GM23338 (cell line): ENCODE measurements around the gene NFE2L3. TPM values are rescaled to one million over a fixed set of nuclear protein-coding genes. Genes with fewer than 3 reads are reported as not detected.
"Not testable (repeated sequence)": the region's sequence is repeated elsewhere in the genome, so short reads cannot be mapped to it uniquely, and the experiment has no call there.

ENCODE experiments used
- ATAC-seq: fragments of 200-7000 bp; cut with Tn5 transposase; 3 replicates; pipeline ENCODE4 v1.9.1; 2020
- DNase-seq: peaks from one replicate; pipeline ENCODE4 v3.0.0-alpha.2; 2015; ENCODE audit warnings: low spot score
- H2AFZ ChIP-seq: fragments of 200-600 bp; sonication (generic); 2 replicates; pipeline ENCODE4 v1.8.0; 2016; ENCODE audit warnings: antibody characterized with exemption, mild to moderate bottlenecking, moderate library complexity
- H3F3A ChIP-seq: fragments of 200-600 bp; sonication (generic); replicated peaks from 2 replicates; pipeline ENCODE4 v1.8.0; 2017; ENCODE audit warnings: antibody characterized with exemption, mixed run types, low read depth
- H3K27ac ChIP-seq: fragments of 200-600 bp; sonication (generic); 2 replicates; pipeline ENCODE4 v1.6.1; 2016; ENCODE audit warnings: low read depth
- H3K27me3 ChIP-seq: fragments of 200-600 bp; sonication (generic); 2 replicates; pipeline ENCODE4 v1.8.0; 2016; ENCODE audit warnings: mild to moderate bottlenecking, mixed run types, moderate library complexity; ENCODE audit not compliant: insufficient read depth
- H3K36me3 ChIP-seq: fragments of 200-600 bp; sonication (generic); 2 replicates; pipeline ENCODE4 v1.8.0; 2016; ENCODE audit warnings: mild to moderate bottlenecking; ENCODE audit not compliant: insufficient read depth
- H3K4me1 ChIP-seq: fragments of 200-600 bp; sonication (generic); 2 replicates; pipeline ENCODE4 v1.8.0; 2016; ENCODE audit warnings: mild to moderate bottlenecking, moderate library complexity; ENCODE audit not compliant: insufficient read depth
- H3K4me2 ChIP-seq: fragments of 200-600 bp; sonication (generic); 2 replicates; pipeline ENCODE4 v1.7.1; 2017; ENCODE audit warnings: mixed run types
- H3K4me3 ChIP-seq: fragments of 200-600 bp; sonication (generic); 2 replicates; pipeline ENCODE4 v1.6.1; 2016; ENCODE audit warnings: mixed run types
- H3K79me2 ChIP-seq: fragments of 200-600 bp; sonication (generic); replicated peaks from 2 replicates; pipeline ENCODE4 v1.8.0; 2017; ENCODE audit warnings: mild to moderate bottlenecking; ENCODE audit not compliant: insufficient read depth
- H3K9me2 ChIP-seq: fragments of 200-600 bp; sonication (generic); 2 replicates; pipeline ENCODE4 v1.8.0; 2017; ENCODE audit not compliant: insufficient read depth
- H4K20me1 ChIP-seq: fragments of 200-600 bp; sonication (generic); replicated peaks from 2 replicates; pipeline ENCODE4 v1.8.0; 2017; ENCODE audit warnings: mild to moderate bottlenecking; ENCODE audit not compliant: insufficient read depth
- H3K27ac Mint-ChIP-seq: 2 replicates; pipeline ENCODE4 v1.8.0; 2020; ENCODE audit warnings: inconsistent platforms, mild to moderate bottlenecking, moderate library complexity, mixed read lengths
- H3K27me3 Mint-ChIP-seq: 3 replicates; pipeline ENCODE4 v1.8.0; 2022; ENCODE audit warnings: low read depth, mild to moderate bottlenecking, moderate library complexity, mixed read lengths, inconsistent platforms; ENCODE audit not compliant: insufficient read depth, poor library complexity
- H3K36me3 Mint-ChIP-seq: 3 replicates; pipeline ENCODE4 v1.8.0; 2021; ENCODE audit warnings: low read depth, mild to moderate bottlenecking, inconsistent platforms, moderate library complexity, mixed read lengths
- H3K4me1 Mint-ChIP-seq: 3 replicates; pipeline ENCODE4 v1.8.0; 2020; ENCODE audit warnings: mild to moderate bottlenecking, inconsistent platforms, mixed read lengths
- H3K4me3 Mint-ChIP-seq: 3 replicates; pipeline ENCODE4 v1.8.0; 2021; ENCODE audit warnings: moderate library complexity, mild to moderate bottlenecking, inconsistent platforms, mixed read lengths
- H3K9me3 Mint-ChIP-seq: 3 replicates; pipeline ENCODE4 v1.8.0; 2020; ENCODE audit warnings: moderate library complexity, mild to moderate bottlenecking, inconsistent platforms, mixed read lengths
- CREB1 ChIP-seq: fragments of 250-450 bp; sonication (Bioruptor Pico); IDR thresholded peaks from 2 replicates; pipeline ENCODE4 v1.5.0; 2020; ENCODE audit warnings: low read depth, mild to moderate bottlenecking, moderate library complexity
- EZH2 ChIP-seq: fragments of 200-600 bp; sonication (generic); IDR thresholded peaks from one replicate; pipeline ENCODE4 v1.8.0; 2017; ENCODE audit warnings: antibody characterized with exemption, mild to moderate bottlenecking, low read depth; ENCODE audit not compliant: unreplicated experiment
- EZH2phosphoT487 ChIP-seq: fragments of 200-600 bp; sonication (generic); IDR thresholded peaks from one replicate; pipeline ENCODE4 v1.8.1; 2018; ENCODE audit warnings: antibody characterized with exemption; ENCODE audit not compliant: unreplicated experiment
- JUNB ChIP-seq: IDR thresholded peaks from one replicate; pipeline ENCODE4 v1.6.1; 2016; ENCODE audit warnings: antibody characterized with exemption; ENCODE audit not compliant: unreplicated experiment
- NANOG ChIP-seq: IDR thresholded peaks from 2 replicates; pipeline ENCODE4 v1.6.1; 2016; ENCODE audit warnings: antibody characterized with exemption, borderline replicate concordance
- STAT1 ChIP-seq: IDR thresholded peaks from one replicate; pipeline ENCODE4 v1.6.1; 2016; ENCODE audit warnings: antibody characterized with exemption; ENCODE audit not compliant: unreplicated experiment
- ZNF114 ChIP-seq: fragments of 250-450 bp; sonication (Bioruptor Pico); IDR thresholded peaks from 2 replicates; pipeline ENCODE4 v1.5.0; 2020; ENCODE audit warnings: mild to moderate bottlenecking, moderate library complexity
- polyA plus RNA-seq: library from polyadenylated mRNA; unstranded; fragments of >200 nt; fragmentation: Nextera tagmentation; extraction: Ambion mirVana; gene quantifications from 2 replicates; pipeline ENCODE4 v1.2.1, GENCODE V29; 2016
- total RNA-seq: library from RNA; depleted of rRNA; stranded (reverse); fragments of >200 nt; shearing (Covaris generic); gene quantifications from 2 replicates; pipeline ENCODE4 v1.2.3, GENCODE V29; 2014
- TF ChIP-seq, protein P1 (sequence below): IDR thresholded peaks from 2 replicates; pipeline ENCODE4 v1.6.1; 2016; ENCODE audit warnings: antibody characterized with exemption
- TF ChIP-seq, protein P2 (sequence below), 2 experiments: fragments of 200-600 bp in 1 of 2; sonication (generic) in 1 of 2; conservative IDR thresholded peaks; 2 replicates each; pipeline versions ENCODE4 v1.5.1 to v1.6.1; 2016 to 2017; ENCODE audit warnings: antibody characterized with exemption in 2 of 2, low read depth in 2 of 2, mild to moderate bottlenecking in 2 of 2, moderate library complexity in 1 of 2

NFE2L3 gene
- total and polyA plus RNA-seq, 2 experiments from 2014 or later = 62.0 to 142 TPM

DNA sequence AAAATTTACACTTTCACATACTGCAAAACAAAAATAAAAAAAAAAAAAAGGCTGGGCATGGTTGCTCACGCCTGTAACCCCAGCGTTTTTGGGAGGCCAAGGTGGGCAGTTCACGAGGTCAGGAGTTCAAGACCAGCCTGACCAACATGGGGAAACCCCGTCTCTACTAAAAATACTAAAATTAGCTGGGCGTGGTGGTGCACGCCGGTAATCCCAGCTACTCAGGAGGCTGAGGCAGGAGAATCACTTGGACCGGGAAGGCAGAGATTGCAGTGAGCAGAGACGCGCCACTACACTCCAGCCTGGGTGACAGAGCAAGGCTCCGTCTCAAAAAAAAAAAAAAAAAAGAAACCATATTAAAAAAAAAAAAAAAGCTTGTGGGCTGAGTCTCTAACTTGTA is 42.8 kb downstream of the NFE2L3 start:
- Histone ChIP-seq H3K79me2 (peaks cover 85% of the 10 kb centered on the region), H3K36me3 (peaks cover 93% of the 10 kb centered on the region), H4K20me1 (peaks cover 81% of the 10 kb centered on the region), H3K27ac (peak overlapping the region; percentile 67; the same call in 1 of the 2 replicates), H3F3A (peaks cover 58% of the 10 kb centered on the region), H3K4me1 (peaks cover 18% of the 10 kb centered on the region)
- not testable (repeated sequence) for ATAC-seq, H3K9me2 ChIP-seq, H3K4me2 ChIP-seq, H3K9me3 Mint-ChIP-seq, H3K4me3 ChIP-seq, H3K27me3 ChIP-seq, DNase-seq, H2AFZ ChIP-seq
- Mint-ChIP-seq H3K4me3 (peak overlapping the region; percentile 58; the same call in 2 of the 3 replicates), H3K27ac (peak overlapping the region; percentile 92; the same call in 1 of the 2 replicates), H3K4me1 (peaks cover 64% of the 10 kb centered on the region), H3K27me3 (peaks cover 53% of the 10 kb centered on the region), H3K36me3 (peaks cover 100% of the 10 kb centered on the region)

DNA sequence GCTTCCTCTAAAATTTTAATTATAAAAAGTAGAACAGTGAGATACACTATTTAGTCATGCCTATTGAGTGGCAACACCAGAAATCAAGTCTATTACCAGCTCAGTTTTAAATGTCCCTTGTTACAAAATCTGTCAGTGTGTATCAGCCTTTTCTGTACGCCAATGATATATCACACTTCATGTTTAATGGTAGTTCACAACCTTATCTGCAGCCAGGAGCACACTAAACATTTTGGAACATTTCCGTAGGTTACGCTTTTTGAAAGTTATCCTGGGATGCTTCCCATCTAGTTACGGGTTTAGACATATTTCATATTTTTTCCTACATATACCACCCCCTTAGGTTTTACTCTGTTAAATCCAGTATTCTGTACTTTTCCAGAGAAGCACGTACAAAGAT is 43.2 kb downstream of the NFE2L3 start:
- Mint-ChIP-seq H3K36me3 (peaks cover 100% of the 10 kb centered on the region), H3K4me3 (peak overlapping the region; percentile 100), H3K9me3 (peaks cover 13% of the 10 kb centered on the region), H3K4me1 (peaks cover 62% of the 10 kb centered on the region), H3K27ac (no peak overlapping the region), H3K27me3 (peaks cover 57% of the 10 kb centered on the region)
- no peak for TF ChIP-seq EZH2phosphoT487
- TF ChIP-seq, protein P1, sequence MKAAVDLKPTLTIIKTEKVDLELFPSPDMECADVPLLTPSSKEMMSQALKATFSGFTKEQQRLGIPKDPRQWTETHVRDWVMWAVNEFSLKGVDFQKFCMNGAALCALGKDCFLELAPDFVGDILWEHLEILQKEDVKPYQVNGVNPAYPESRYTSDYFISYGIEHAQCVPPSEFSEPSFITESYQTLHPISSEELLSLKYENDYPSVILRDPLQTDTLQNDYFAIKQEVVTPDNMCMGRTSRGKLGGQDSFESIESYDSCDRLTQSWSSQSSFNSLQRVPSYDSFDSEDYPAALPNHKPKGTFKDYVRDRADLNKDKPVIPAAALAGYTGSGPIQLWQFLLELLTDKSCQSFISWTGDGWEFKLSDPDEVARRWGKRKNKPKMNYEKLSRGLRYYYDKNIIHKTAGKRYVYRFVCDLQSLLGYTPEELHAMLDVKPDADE = no peak
- no peak for TF ChIP-seq EZH2
- no peak for ATAC-seq
- Histone ChIP-seq H3K4me2 (no peak overlapping the region), H3K9me2 (no peaks in the 10 kb centered on the region), H4K20me1 (peaks cover 80% of the 10 kb centered on the region), H3K27me3 (no peaks in the 10 kb centered on the region), H3F3A (peaks cover 57% of the 10 kb centered on the region), H3K4me3 (0 out of 2 replicates have a peak overlapping the region, but pooled peaks have one; percentile 15), H3K27ac (peak overlapping the region; percentile 34; the same call in 1 of the 2 replicates), H2AFZ (no peak overlapping the region), H3K4me1 (peaks cover 18% of the 10 kb centered on the region), H3K36me3 (peaks cover 89% of the 10 kb centered on the region), H3K79me2 (peaks cover 89% of the 10 kb centered on the region)
- no peak for DNase-seq

DNA sequence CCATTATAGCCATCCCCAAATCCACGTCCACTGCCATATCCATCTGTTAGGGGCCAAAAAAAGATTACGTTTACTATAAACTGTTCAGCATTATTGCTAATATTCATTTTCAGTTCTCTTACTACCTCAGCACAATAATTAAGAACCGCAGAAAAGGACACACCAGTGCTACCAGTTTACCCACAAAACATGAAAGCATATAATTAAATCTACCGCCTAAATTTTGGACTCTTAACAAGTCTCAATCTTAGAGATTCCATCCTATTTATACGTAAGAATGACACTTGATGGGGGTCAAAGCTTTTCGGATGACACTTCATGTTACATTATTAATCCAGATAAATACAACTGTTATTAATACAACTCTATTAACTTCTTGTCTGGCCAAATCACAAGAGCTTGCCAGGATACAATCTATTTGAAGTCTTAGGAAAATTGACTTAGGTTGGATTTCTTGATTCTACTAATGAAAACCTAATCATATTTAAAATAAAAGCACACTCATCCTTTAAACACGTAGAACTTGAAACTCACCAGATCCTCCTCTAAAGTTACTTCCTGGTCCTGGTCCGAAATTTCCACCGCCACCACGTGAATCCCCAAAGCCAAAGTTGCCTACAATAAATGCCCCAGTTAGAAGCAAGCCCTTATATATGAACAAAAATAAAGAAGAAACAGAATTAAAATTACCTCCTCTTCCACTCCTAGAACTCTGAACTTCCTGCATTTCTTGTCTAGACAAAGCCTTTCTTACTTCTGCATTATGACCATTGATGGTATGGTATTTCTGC is 44.1 kb downstream of the NFE2L3 start:
- Histone ChIP-seq H3K36me3 (peaks cover 80% of the 10 kb centered on the region), H2AFZ (no peak overlapping the region), H3K9me2 (no peaks in the 10 kb centered on the region), H3K4me2 (peak overlapping the region; percentile 81), H3K27ac (peak overlapping the region; percentile 75), H3F3A (peaks cover 48% of the 10 kb centered on the region), H4K20me1 (peaks cover 71% of the 10 kb centered on the region), H3K27me3 (no peaks in the 10 kb centered on the region), H3K4me1 (peaks cover 18% of the 10 kb centered on the region), H3K79me2 (peaks cover 93% of the 10 kb centered on the region), H3K4me3 (peak overlapping the region; percentile 71)
- H3K4me1 Mint-ChIP-seq = peaks cover 53% of the 10 kb centered on the region
- peak overlapping the region; percentile 100 for H3K4me3 Mint-ChIP-seq
- peak overlapping the region; percentile 30; the same call in 1 of the 2 replicates for H3K27ac Mint-ChIP-seq
- ATAC-seq (no peak), DNase-seq (no peak)
- peaks cover 66% of the 10 kb centered on the region for H3K27me3 Mint-ChIP-seq
- H3K36me3 Mint-ChIP-seq = peaks cover 100% of the 10 kb centered on the region
- H3K9me3 Mint-ChIP-seq = peaks cover 18% of the 10 kb centered on the region
- TF ChIP-seq CREB1 (CRISPR knock-in tag) (no peak), ZNF114 (no peak), EZH2phosphoT487 (no peak), NANOG (no peak), JUNB (no peak), STAT1 (no peak)
- TF ChIP-seq, protein P2, sequence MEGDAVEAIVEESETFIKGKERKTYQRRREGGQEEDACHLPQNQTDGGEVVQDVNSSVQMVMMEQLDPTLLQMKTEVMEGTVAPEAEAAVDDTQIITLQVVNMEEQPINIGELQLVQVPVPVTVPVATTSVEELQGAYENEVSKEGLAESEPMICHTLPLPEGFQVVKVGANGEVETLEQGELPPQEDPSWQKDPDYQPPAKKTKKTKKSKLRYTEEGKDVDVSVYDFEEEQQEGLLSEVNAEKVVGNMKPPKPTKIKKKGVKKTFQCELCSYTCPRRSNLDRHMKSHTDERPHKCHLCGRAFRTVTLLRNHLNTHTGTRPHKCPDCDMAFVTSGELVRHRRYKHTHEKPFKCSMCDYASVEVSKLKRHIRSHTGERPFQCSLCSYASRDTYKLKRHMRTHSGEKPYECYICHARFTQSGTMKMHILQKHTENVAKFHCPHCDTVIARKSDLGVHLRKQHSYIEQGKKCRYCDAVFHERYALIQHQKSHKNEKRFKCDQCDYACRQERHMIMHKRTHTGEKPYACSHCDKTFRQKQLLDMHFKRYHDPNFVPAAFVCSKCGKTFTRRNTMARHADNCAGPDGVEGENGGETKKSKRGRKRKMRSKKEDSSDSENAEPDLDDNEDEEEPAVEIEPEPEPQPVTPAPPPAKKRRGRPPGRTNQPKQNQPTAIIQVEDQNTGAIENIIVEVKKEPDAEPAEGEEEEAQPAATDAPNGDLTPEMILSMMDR (conservative IDR thresholded peaks at IDR 0.05; ENCODE audit: low read depth in 2 of 2) = no peak
